WERI-Rb-1 (cell line): Measurements from ENCODE around the gene GAB2.
"Not testable (repeated sequence)": the region's sequence is repeated elsewhere in the genome, so short reads cannot be mapped to it uniquely, and the experiment has no call there.

Source experiments
- DNase-seq: peaks from one replicate; pipeline ENCODE4 v3.0.0-alpha.2; 2020
- H3K27ac ChIP-seq: fragments of 250-450 bp; sonication (Bioruptor Pico); 2 replicates; pipeline ENCODE4 v1.5.1; 2020; ENCODE audit warnings: mild to moderate bottlenecking, moderate library complexity
- H3K27me3 ChIP-seq: fragments of 250-450 bp; sonication (Bioruptor Pico); 2 replicates; pipeline ENCODE4 v1.5.1; 2021; ENCODE audit warnings: mild to moderate bottlenecking, low read depth, moderate library complexity; ENCODE audit not compliant: insufficient read depth, severe bottlenecking
- H3K36me3 ChIP-seq: fragments of 250-450 bp; sonication (Bioruptor Pico); 2 replicates; pipeline ENCODE4 v1.5.1; 2020; ENCODE audit warnings: mild to moderate bottlenecking, moderate library complexity
- H3K4me3 ChIP-seq: 2 replicates; pipeline ENCODE4 v1.5.1; 2011; ENCODE audit warnings: low read depth, mild to moderate bottlenecking, control low read depth, low read length
- H3K9me3 ChIP-seq: fragments of 250-450 bp; sonication (Bioruptor Pico); 2 replicates; pipeline ENCODE4 v1.5.1; 2021; ENCODE audit warnings: mild to moderate bottlenecking, moderate library complexity; ENCODE audit not compliant: severe bottlenecking
- CTCF ChIP-seq: IDR thresholded peaks from 2 replicates; pipeline ENCODE4 v1.5.1; 2011; ENCODE audit warnings: low read depth, mild to moderate bottlenecking, control low read depth, inconsistent platforms, low read length

Gene GAB2

GRCh38 chr11:78365381-78365792 lies 52.2 kb downstream of the GAB2 start:
- DNase-seq = no peak
- no peak overlapping the region for H3K4me3 ChIP-seq
- H3K27me3 ChIP-seq = no peaks in the 10 kb centered on the region
- TF ChIP-seq CTCF = no peak
- no peak overlapping the region for H3K27ac ChIP-seq
- no peaks in the 10 kb centered on the region for H3K9me3 ChIP-seq
- no peaks in the 10 kb centered on the region for H3K36me3 ChIP-seq

GRCh38 chr11:78364128-78364751 lies 53.4 kb downstream of the GAB2 start:
- Histone ChIP-seq H3K9me3 (no peaks in the 10 kb centered on the region), H3K27me3 (no peaks in the 10 kb centered on the region), H3K27ac (no peak overlapping the region), H3K36me3 (no peaks in the 10 kb centered on the region), H3K4me3 (no peak overlapping the region)
- TF ChIP-seq CTCF = no peak
- DNase-seq = no peak

- Histone ChIP-seq H3K36me3 (no peaks in the 10 kb centered on the region), H3K27ac (no peak overlapping the region), H3K4me3 (no peak overlapping the region), H3K27me3 (no peaks in the 10 kb centered on the region), H3K9me3 (no peaks in the 10 kb centered on the region)
- no peak for TF ChIP-seq CTCF
- DNase-seq = no peak
Measured at GRCh38 chr11:78363024-78363619, 54.5 kb downstream of the GAB2 start.

DNA sequence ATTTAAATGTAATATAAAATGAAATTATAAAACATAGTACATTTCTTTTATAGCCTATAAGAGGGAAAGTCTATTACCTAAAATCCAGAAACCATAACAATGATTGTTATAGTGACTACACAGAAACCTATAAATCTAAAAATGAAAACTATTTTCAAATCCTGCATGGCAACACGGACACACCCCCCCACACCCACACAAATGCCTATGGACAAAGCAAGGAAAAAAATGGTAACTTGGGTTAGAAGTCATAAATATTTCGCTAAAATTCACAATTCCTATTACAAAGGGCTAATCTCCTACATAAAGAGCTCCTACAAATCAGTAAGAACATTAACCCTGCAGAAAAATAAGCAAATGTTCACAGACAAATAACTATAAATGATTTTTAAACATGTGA lies 56.4 kb downstream of the GAB2 start:
- peaks cover 6% of the 10 kb centered on the region for H3K9me3 ChIP-seq
- H3K27me3 ChIP-seq = no peaks in the 10 kb centered on the region
- H3K27ac ChIP-seq = no peak overlapping the region
- no peak for DNase-seq
- TF ChIP-seq CTCF = no peak
- no peak overlapping the region for H3K4me3 ChIP-seq
- no peaks in the 10 kb centered on the region for H3K36me3 ChIP-seq

- Histone ChIP-seq H3K27ac (no peak overlapping the region), H3K9me3 (peaks cover 6% of the 10 kb centered on the region), H3K36me3 (no peaks in the 10 kb centered on the region), H3K27me3 (no peaks in the 10 kb centered on the region), H3K4me3 (no peak overlapping the region)
- no peak for DNase-seq
- TF ChIP-seq CTCF = no peak
Measured at GRCh38 chr11:78359921-78360320, 57.7 kb downstream of the GAB2 start.

GRCh38 chr11:78357924-78358323 lies 59.7 kb downstream of the GAB2 start:
- not testable (repeated sequence) for H3K4me3 ChIP-seq, H3K27ac ChIP-seq, DNase-seq, H3K9me3 ChIP-seq, H3K36me3 ChIP-seq, H3K27me3 ChIP-seq

DNA sequence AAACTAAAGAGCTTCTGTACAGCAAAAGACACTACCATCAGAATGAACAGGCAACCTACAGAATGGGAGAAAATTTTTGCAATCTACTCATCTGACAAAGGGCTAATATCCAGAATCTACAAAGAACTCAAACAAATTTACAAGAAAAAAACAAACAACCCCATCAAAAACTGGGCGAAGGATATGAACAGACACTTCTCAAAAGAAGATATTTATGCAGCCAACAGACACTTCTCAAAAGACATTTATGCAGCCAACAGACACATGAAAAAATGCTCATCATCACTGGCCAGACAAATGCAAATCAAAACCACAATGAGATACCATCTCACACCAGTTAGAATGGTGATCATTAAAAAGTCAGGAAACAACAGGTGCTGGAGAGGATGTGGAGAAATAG lies 60.2 kb downstream of the GAB2 start:
- not testable (repeated sequence) for H3K27me3 ChIP-seq, DNase-seq, H3K9me3 ChIP-seq, H3K4me3 ChIP-seq, H3K27ac ChIP-seq, H3K36me3 ChIP-seq

- not testable (repeated sequence) for DNase-seq, H3K36me3 ChIP-seq, H3K9me3 ChIP-seq, H3K4me3 ChIP-seq, H3K27ac ChIP-seq, H3K27me3 ChIP-seq
Measured at GRCh38 chr11:78355742-78356141, 61.9 kb downstream of the GAB2 start.
